GM12878 (cell line): ENCODE data around the gene FBXO8.

Source experiments
- CHD2 ChIP-seq: IDR thresholded peaks from 2 replicates; pipeline ENCODE4 v1.6.1; 2011; ENCODE audit warnings: low read depth, low read length, improper control_type of control experiment, borderline replicate concordance
- CREM ChIP-seq: IDR thresholded peaks from 2 replicates; pipeline ENCODE4 v1.6.1; 2014; ENCODE audit warnings: antibody characterized with exemption, low read depth
- CTCF ChIP-seq, 3 experiments: IDR thresholded peaks in 2 of 3; conservative IDR thresholded peaks in 1 of 3; 2 replicates each; pipeline ENCODE4 v1.5.1; 2011; ENCODE audit warnings: low read depth in 3 of 3, low read length in 3 of 3, mild to moderate bottlenecking in 3 of 3, control low read depth in 2 of 3, moderate library complexity in 2 of 3, inconsistent platforms in 1 of 3, mixed read lengths in 1 of 3; ENCODE audit not compliant: control insufficient read depth in 2 of 3, insufficient read depth in 1 of 3; ENCODE audit errors: extremely low read depth in 1 of 3
- EGR1 ChIP-seq, 2 experiments: IDR thresholded peaks; 1 replicate in 1 of 2; 2 replicates in 1 of 2; pipeline ENCODE4 v1.6.1; 2011 to 2012; ENCODE audit warnings: low read depth in 2 of 2, low read length in 2 of 2, borderline replicate concordance in 1 of 2, mild to moderate bottlenecking in 1 of 2, moderate library complexity in 1 of 2
- GABPA ChIP-seq: IDR thresholded peaks from 2 replicates; pipeline ENCODE4 v1.6.1; 2014; ENCODE audit warnings: antibody characterized with exemption, low read depth, mild to moderate bottlenecking, inconsistent platforms
- HDAC2 ChIP-seq: fragments of 200-600 bp; sonication (generic); IDR thresholded peaks from 2 replicates; pipeline ENCODE4 v1.6.1; 2017
- NFXL1 ChIP-seq: fragments of 450-650 bp; IDR thresholded peaks from 2 replicates; pipeline ENCODE4 v1.6.1; 2017; ENCODE audit warnings: antibody characterized with exemption, mild to moderate bottlenecking, borderline replicate concordance
- RAD21 ChIP-seq: IDR thresholded peaks from 2 replicates; pipeline ENCODE4 v1.6.1; 2011; ENCODE audit warnings: mild to moderate bottlenecking, low read depth, low read length, moderate library complexity; ENCODE audit not compliant: insufficient read depth
- RFX5 ChIP-seq: IDR thresholded peaks from 2 replicates; pipeline ENCODE4 v1.6.1; 2011; ENCODE audit warnings: low read depth, low read length, improper control_type of control experiment
- SMC3 ChIP-seq: IDR thresholded peaks from 2 replicates; pipeline ENCODE4 v1.6.1; 2011; ENCODE audit warnings: low read length, improper control_type of control experiment, borderline replicate concordance
- SP1 ChIP-seq: IDR thresholded peaks from one replicate; pipeline ENCODE4 v1.6.1; 2011; ENCODE audit warnings: low read depth, low read length
- TF ChIP-seq, protein P1 (sequence below): IDR thresholded peaks from 2 replicates; pipeline ENCODE4 v1.6.1; 2012; ENCODE audit warnings: low read depth, low read length, improper control_type of control experiment

- TF ChIP-seq CTCF (IDR thresholded peaks at IDR 0.05 in 2 of 3, conservative IDR thresholded peaks at IDR 0.05 in 1 of 3; ENCODE audit: control insufficient read depth in 2 of 3, extremely low read depth in 1 of 3, insufficient read depth in 1 of 3, low read depth in 3 of 3, low read length in 3 of 3): no peak
- TF ChIP-seq CREM: no peak
- no peak for TF ChIP-seq NFXL1
- no peak for TF ChIP-seq RFX5
- TF ChIP-seq RAD21: no peak
- no peak for TF ChIP-seq EGR1 (IDR thresholded peaks at IDR 0.05; ENCODE audit: borderline replicate concordance in 1 of 2, low read depth in 2 of 2, low read length in 2 of 2)
- no peak for TF ChIP-seq HDAC2
- TF ChIP-seq SP1: no peak
- no peak for TF ChIP-seq SMC3
- TF ChIP-seq GABPA: no peak
- TF ChIP-seq, protein P1, sequence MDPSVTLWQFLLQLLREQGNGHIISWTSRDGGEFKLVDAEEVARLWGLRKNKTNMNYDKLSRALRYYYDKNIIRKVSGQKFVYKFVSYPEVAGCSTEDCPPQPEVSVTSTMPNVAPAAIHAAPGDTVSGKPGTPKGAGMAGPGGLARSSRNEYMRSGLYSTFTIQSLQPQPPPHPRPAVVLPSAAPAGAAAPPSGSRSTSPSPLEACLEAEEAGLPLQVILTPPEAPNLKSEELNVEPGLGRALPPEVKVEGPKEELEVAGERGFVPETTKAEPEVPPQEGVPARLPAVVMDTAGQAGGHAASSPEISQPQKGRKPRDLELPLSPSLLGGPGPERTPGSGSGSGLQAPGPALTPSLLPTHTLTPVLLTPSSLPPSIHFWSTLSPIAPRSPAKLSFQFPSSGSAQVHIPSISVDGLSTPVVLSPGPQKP: no peak
- TF ChIP-seq CHD2: no peak
Measured at GRCh38 chr4:174210952-174211490, 72.4 kb downstream of the FBXO8 start.
